ENCODE measurements around the gene FEZ2.

The FEZ2 gene

GRCh38 chr2:36516136-36516870 is 81.7 kb downstream of the FEZ2 start:
- ATAC-seq, result peak; percentile 14; the same call in 1 of the 3 replicates
- no peak for TF ChIP-seq CREB5 (CRISPR knock-in tag; IDR thresholded peaks at IDR 0.05; ENCODE audit: low read depth)
- no peak for TF ChIP-seq ARNTL (CRISPR knock-in tag; IDR thresholded peaks at IDR 0.05; ENCODE audit: borderline replicate concordance, low read depth)
- no peak for TF ChIP-seq CSRNP3 (CRISPR knock-in tag; IDR thresholded peaks at IDR 0.05)
- no peak for TF ChIP-seq ISL1 (CRISPR knock-in tag; IDR thresholded peaks at IDR 0.05)
- no peak for TF ChIP-seq ZNF8 (CRISPR knock-in tag; IDR thresholded peaks at IDR 0.05)
- TF ChIP-seq PPARA (CRISPR knock-in tag; IDR thresholded peaks at IDR 0.05; ENCODE audit: borderline replicate concordance), result no peak
- no peak for TF ChIP-seq ZFP3 (CRISPR knock-in tag; IDR thresholded peaks at IDR 0.05)
- no peak for TF ChIP-seq TSHZ2 (CRISPR knock-in tag; IDR thresholded peaks at IDR 0.05)
- TF ChIP-seq TOX (CRISPR knock-in tag; IDR thresholded peaks at IDR 0.05; ENCODE audit: borderline replicate concordance), result no peak
- no peak for TF ChIP-seq CSDC2 (CRISPR knock-in tag; IDR thresholded peaks at IDR 0.05)
- no peak for TF ChIP-seq GLIS3 (CRISPR knock-in tag; IDR thresholded peaks at IDR 0.05)
- TF ChIP-seq TCF4 (CRISPR knock-in tag; IDR thresholded peaks at IDR 0.05; ENCODE audit: borderline replicate concordance), result no peak
- no peak for TF ChIP-seq SNAI2 (CRISPR knock-in tag; IDR thresholded peaks at IDR 0.05)
- no peak for TF ChIP-seq ZNF70 (CRISPR knock-in tag; IDR thresholded peaks at IDR 0.05)
- no peak for TF ChIP-seq POU6F1 (CRISPR knock-in tag; IDR thresholded peaks at IDR 0.05; ENCODE audit: borderline replicate concordance, low read depth)
- no peak for TF ChIP-seq ZC3H10 (CRISPR knock-in tag; IDR thresholded peaks at IDR 0.05)
- TF ChIP-seq ESRRG (CRISPR knock-in tag; IDR thresholded peaks at IDR 0.05), result no peak
- no peak for TF ChIP-seq PATZ1 (CRISPR knock-in tag; IDR thresholded peaks at IDR 0.05; ENCODE audit: borderline replicate concordance)
- no peak for TF ChIP-seq ZFP30 (CRISPR knock-in tag; IDR thresholded peaks at IDR 0.05)
- no peak for TF ChIP-seq RARB (CRISPR knock-in tag; IDR thresholded peaks at IDR 0.05)

GRCh38 chr2:36515538-36515937 is 82.4 kb downstream of the FEZ2 start:
- TF ChIP-seq ZFP30 (CRISPR knock-in tag; IDR thresholded peaks at IDR 0.05) (no peak), RARB (CRISPR knock-in tag; IDR thresholded peaks at IDR 0.05) (no peak), ZNF70 (CRISPR knock-in tag; IDR thresholded peaks at IDR 0.05) (no peak), TSHZ2 (CRISPR knock-in tag; IDR thresholded peaks at IDR 0.05) (no peak), ZNF565 (CRISPR knock-in tag; conservative IDR thresholded peaks at IDR 0.05; ENCODE audit: low read depth) (no peak), OSR1 (CRISPR knock-in tag; IDR thresholded peaks at IDR 0.05) (no peak), SNAI2 (CRISPR knock-in tag; IDR thresholded peaks at IDR 0.05) (no peak), CSDC2 (CRISPR knock-in tag; IDR thresholded peaks at IDR 0.05) (no peak), BACH2 (CRISPR knock-in tag; IDR thresholded peaks at IDR 0.05; ENCODE audit: borderline replicate concordance) (no peak), ZFP3 (CRISPR knock-in tag; IDR thresholded peaks at IDR 0.05) (no peak)

More at GRCh38 chr2:36515538-36515937, 82.4 kb downstream of the FEZ2 start:
- no peak for ATAC-seq
